ENCODE measurements around the gene EEF1AKMT3. TPM values are rescaled to one million over a fixed set of nuclear protein-coding genes. Genes with fewer than 3 reads are reported as not detected.

Gene EEF1AKMT3
- total RNA-seq, 3 donors from 2014 or later (not counting 1 experiment from before 2014, with no cell fraction given) = 1.3 to 2.6 (median 2.2) TPM

DNA sequence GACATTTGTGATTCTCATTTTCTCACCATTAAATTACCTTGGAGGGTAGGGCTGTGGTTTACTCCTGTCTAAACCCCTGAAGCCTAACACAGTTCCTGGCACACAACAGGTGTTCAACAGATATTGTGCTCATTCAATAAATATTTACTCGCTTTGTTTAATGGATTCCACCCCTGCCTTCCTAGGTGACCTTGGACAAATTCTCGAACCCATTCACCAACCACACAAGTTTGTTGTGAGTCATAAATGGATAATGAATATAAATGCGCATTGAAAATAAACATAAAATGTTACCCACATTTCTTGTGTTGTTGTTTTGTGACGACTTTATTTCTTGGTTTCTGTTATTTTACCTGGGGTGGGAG lies 9.8 kb downstream of the EEF1AKMT3 start:
- peak overlapping the region; percentile 99 for H3K4me3 Mint-ChIP-seq
- H3K9me3 ChIP-seq (ENCODE audit: control insufficient read depth, insufficient read depth, low read length) = no peaks in the 10 kb centered on the region
- no peak for DNase-seq
- H3K27me3 ChIP-seq (ENCODE audit: control insufficient read depth, insufficient read depth, low read length) = no peaks in the 10 kb centered on the region
- H3K9me3 Mint-ChIP-seq = no peaks in the 10 kb centered on the region
- H3K36me3 Mint-ChIP-seq = peaks cover 11% of the 10 kb centered on the region
- H3K36me3 ChIP-seq (ENCODE audit: control insufficient read depth, insufficient read depth, low read length) = peaks cover 20% of the 10 kb centered on the region
- peaks cover 33 to 34% of the 10 kb centered on the region in 2 donors for H3K4me1 Mint-ChIP-seq
- H3K27me3 Mint-ChIP-seq (ENCODE audit: low read depth in 2 of 2) = no peaks in the 10 kb centered on the region
- intact Hi-C loops (cut with micrococcal nuclease) = loop anchor here (1.0 to 5.0 kb wide), 4 partner anchors 26 to 123 kb away; partner anchors contain the start of genes CDK4 and CTDSP2
- peak overlapping the region; percentile 16 for H3K27ac ChIP-seq (ENCODE audit: low read length)
- peak overlapping the region; percentile 86 for H3K4me3 ChIP-seq (ENCODE audit: low read length)
- WGBS (ENCODE audit: insufficient coverage) = 13% methylated on average over 3 of the region's 4 CpGs
- TF ChIP-seq, protein P1, sequence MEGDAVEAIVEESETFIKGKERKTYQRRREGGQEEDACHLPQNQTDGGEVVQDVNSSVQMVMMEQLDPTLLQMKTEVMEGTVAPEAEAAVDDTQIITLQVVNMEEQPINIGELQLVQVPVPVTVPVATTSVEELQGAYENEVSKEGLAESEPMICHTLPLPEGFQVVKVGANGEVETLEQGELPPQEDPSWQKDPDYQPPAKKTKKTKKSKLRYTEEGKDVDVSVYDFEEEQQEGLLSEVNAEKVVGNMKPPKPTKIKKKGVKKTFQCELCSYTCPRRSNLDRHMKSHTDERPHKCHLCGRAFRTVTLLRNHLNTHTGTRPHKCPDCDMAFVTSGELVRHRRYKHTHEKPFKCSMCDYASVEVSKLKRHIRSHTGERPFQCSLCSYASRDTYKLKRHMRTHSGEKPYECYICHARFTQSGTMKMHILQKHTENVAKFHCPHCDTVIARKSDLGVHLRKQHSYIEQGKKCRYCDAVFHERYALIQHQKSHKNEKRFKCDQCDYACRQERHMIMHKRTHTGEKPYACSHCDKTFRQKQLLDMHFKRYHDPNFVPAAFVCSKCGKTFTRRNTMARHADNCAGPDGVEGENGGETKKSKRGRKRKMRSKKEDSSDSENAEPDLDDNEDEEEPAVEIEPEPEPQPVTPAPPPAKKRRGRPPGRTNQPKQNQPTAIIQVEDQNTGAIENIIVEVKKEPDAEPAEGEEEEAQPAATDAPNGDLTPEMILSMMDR (IDR thresholded peaks at IDR 0.05) = no peak
- no peak for ATAC-seq
- peak overlapping the region; percentile 90 to 97 for H3K27ac Mint-ChIP-seq
- peaks cover 36% of the 10 kb centered on the region for H3K4me1 ChIP-seq (ENCODE audit: control insufficient read depth, insufficient read depth, low read length)

DNA sequence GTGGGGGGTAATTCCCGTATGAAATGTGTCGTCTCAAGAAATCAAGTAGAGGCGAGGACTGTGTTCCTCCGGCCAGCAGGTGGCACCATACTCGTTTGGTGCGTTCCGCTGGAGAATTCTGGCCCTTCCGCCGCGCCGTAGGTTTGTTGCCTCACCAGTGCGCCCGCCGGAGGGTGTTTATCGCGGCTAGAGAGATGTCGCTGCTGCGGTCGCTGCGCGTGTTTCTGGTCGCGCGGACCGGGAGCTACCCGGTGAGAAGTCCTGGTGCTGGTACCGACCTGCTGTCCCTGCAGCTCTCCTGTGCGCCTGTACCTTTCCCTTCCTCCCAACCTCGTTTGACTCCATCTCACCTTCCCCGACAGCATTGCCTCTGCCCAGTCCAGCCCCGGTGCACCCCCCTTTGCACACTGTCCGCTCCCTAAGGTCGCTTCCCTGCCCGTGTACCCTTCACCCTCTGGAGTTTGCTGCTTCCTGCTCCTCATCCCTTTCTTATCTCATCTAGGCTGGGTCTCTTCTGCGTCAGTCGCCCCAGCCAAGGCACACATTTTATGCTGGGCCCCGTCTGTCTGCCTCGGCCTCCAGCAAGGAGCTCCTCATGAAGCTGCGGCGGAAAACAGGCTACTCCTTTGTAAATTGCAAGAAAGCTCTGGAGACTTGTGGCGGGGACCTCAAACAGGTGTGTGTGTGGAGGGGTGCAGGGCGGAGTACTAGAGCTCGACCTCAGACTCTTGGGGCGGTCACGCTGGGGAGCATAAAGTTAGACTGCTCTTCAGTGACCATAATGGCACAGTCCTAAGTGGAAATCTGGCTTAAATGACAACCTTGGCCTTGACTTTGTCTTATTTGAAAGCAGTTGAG lies 10.4 kb downstream of the EEF1AKMT3 start, which contains the start of gene TSFM:
TSS of gene TSFM (plus strand) at position 180 of the 858 bp plus-strand sequence. CDS start at position 195, 15 bp downstream.
- no peaks in the 10 kb centered on the region for H3K9me3 Mint-ChIP-seq
- no peaks in the 10 kb centered on the region for H3K9me3 ChIP-seq (ENCODE audit: control insufficient read depth, insufficient read depth, low read length)
- peaks cover 11% of the 10 kb centered on the region for H3K36me3 Mint-ChIP-seq
- intact Hi-C loops (cut with micrococcal nuclease) = loop anchor here (1.0 to 5.0 kb wide), 4 partner anchors 27 to 122 kb away; partner anchors contain the start of genes CDK4 and CTDSP2
- peak within 1 kb of the TSS; percentile 90 to 97 for H3K27ac Mint-ChIP-seq
- ATAC-seq (peak; percentile 94 to 97 (median 97)), DNase-seq (peak; percentile 98 to 99)
- H3K27me3 ChIP-seq (ENCODE audit: control insufficient read depth, insufficient read depth, low read length) = no peaks in the 10 kb centered on the region
- peaks cover 26% of the 10 kb centered on the region for H3K36me3 ChIP-seq (ENCODE audit: control insufficient read depth, insufficient read depth, low read length)
- no peaks in the 10 kb centered on the region for H3K27me3 Mint-ChIP-seq (ENCODE audit: low read depth in 2 of 2)
- peak within 1 kb of the TSS; percentile 86 for H3K4me3 ChIP-seq (ENCODE audit: low read length)
- peak within 1 kb of the TSS; percentile 99 for H3K4me3 Mint-ChIP-seq
- peak within 1 kb of the TSS; percentile 57 for H3K27ac ChIP-seq (ENCODE audit: low read length)
- WGBS (ENCODE audit: insufficient coverage) = 1% methylated on average over 45 of the region's 45 CpGs
- peaks cover 36% of the 10 kb centered on the region for H3K4me1 ChIP-seq (ENCODE audit: control insufficient read depth, insufficient read depth, low read length)
- peaks cover 33 to 34% of the 10 kb centered on the region in 2 donors for H3K4me1 Mint-ChIP-seq
- TF ChIP-seq, protein P1 (IDR thresholded peaks at IDR 0.05) = peak; percentile 93

DNA sequence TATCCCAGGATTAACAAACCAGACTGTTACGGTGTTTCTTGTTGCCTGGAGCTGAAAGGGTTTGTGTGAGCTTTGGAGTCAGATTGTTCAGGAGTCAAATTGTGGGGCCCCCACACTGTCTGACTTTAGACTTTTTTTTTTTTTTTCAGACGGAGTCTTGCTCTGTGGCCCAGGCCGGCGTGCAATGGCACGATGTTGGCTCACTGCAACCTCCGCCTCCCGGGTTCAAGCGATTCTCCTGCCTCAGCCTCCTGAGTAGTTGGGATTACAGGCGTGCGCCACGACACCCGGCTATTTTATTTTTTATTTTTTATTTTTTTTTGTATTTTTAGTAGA lies 11.0 kb downstream of the EEF1AKMT3 start:
- Histone ChIP-seq H3K9me3 (ENCODE audit: control insufficient read depth, insufficient read depth, low read length) (no peaks in the 10 kb centered on the region), H3K27me3 (ENCODE audit: control insufficient read depth, insufficient read depth, low read length) (no peaks in the 10 kb centered on the region), H3K4me1 (ENCODE audit: control insufficient read depth, insufficient read depth, low read length) (peaks cover 36% of the 10 kb centered on the region), H3K36me3 (ENCODE audit: control insufficient read depth, insufficient read depth, low read length) (peaks cover 27% of the 10 kb centered on the region), H3K27ac (ENCODE audit: low read length) (peak overlapping the region; percentile 57), H3K4me3 (ENCODE audit: low read length) (peak overlapping the region; percentile 86)
- H3K4me1 Mint-ChIP-seq = peaks cover 33 to 34% of the 10 kb centered on the region in 2 donors
- H3K9me3 Mint-ChIP-seq = no peaks in the 10 kb centered on the region
- DNase-seq (no peak), ATAC-seq (no peak)
- TF ChIP-seq, protein P1 (IDR thresholded peaks at IDR 0.05) = no peak
- WGBS (ENCODE audit: insufficient coverage) = 94% methylated on average over 10 of the region's 12 CpGs
- H3K27me3 Mint-ChIP-seq (ENCODE audit: low read depth in 2 of 2) = no peaks in the 10 kb centered on the region
- peaks cover 11% of the 10 kb centered on the region for H3K36me3 Mint-ChIP-seq
- intact Hi-C loops (cut with micrococcal nuclease) = loop anchor here (5.0 kb wide), 1 partner anchor 64 kb away; the partner anchor contains the start of gene CTDSP2
- peak overlapping the region; percentile 90 to 97 for H3K27ac Mint-ChIP-seq
- peak overlapping the region; percentile 99 for H3K4me3 Mint-ChIP-seq

All from natural killer cell (primary cell).